Neural cell (in vitro differentiated cells): ENCODE data around the gene DHX38. TPM values are rescaled to one million over a fixed set of nuclear protein-coding genes. Genes with fewer than 3 reads are reported as not detected.

ENCODE experiments used
- H2AFZ ChIP-seq: fragments of 200-600, 300-800 bp; sonication (generic), shearing (Covaris generic); 2 replicates; pipeline ENCODE4 v1.6.0; 2014; ENCODE audit warnings: low read depth, mild to moderate bottlenecking, antibody characterized with exemption, low read length, moderate library complexity
- H3F3A ChIP-seq: fragments of 200-600 bp; shearing (Covaris generic); 2 replicates; pipeline ENCODE4 v1.6.1; 2016; ENCODE audit warnings: mild to moderate bottlenecking, moderate library complexity, mixed read lengths, antibody characterized with exemption, low read length; ENCODE audit not compliant: insufficient read depth, poor library complexity, severe bottlenecking
- H3K27ac ChIP-seq: fragments of 200-600, 300-800 bp; sonication (generic), shearing (Covaris generic); 2 replicates; pipeline ENCODE4 v1.5.1; 2014; ENCODE audit warnings: mild to moderate bottlenecking, low read length, moderate library complexity
- H3K27me3 ChIP-seq: fragments of 300-800, 200-600 bp; sonication (generic), shearing (Covaris generic); 2 replicates; pipeline ENCODE4 v1.6.0; 2014; ENCODE audit warnings: mild to moderate bottlenecking, low read depth, low read length, moderate library complexity; ENCODE audit not compliant: insufficient read depth
- H3K36me3 ChIP-seq: fragments of 300-800, 200-600 bp; sonication (generic), shearing (Covaris generic); 2 replicates; pipeline ENCODE4 v1.5.1; 2014; ENCODE audit warnings: mild to moderate bottlenecking, antibody characterized with exemption, low read length, moderate library complexity; ENCODE audit not compliant: insufficient read depth
- H3K4me2 ChIP-seq: fragments of 300-800, 200-600 bp; sonication (generic), shearing (Covaris generic); 2 replicates; pipeline ENCODE4 v1.6.0; 2014; ENCODE audit warnings: mild to moderate bottlenecking, low read length
- H3K4me3 ChIP-seq: fragments of 300-800, 200-600 bp; sonication (generic), shearing (Covaris generic); 2 replicates; pipeline ENCODE4 v1.5.1; 2014; ENCODE audit warnings: mild to moderate bottlenecking, low read length, moderate library complexity
- H3K79me2 ChIP-seq: fragments of 200-600 bp; shearing (Covaris generic); replicated peaks from 2 replicates; pipeline ENCODE4 v1.6.0; 2014; ENCODE audit warnings: mild to moderate bottlenecking, low read length, moderate library complexity; ENCODE audit not compliant: insufficient read depth
- H3K9ac ChIP-seq: fragments of 300-800, 200-600 bp; sonication (generic), shearing (Covaris generic); 2 replicates; pipeline ENCODE4 v1.6.1; 2016; ENCODE audit warnings: mild to moderate bottlenecking, low read length, mixed read lengths
- H3K9me2 ChIP-seq: fragments of 200-600 bp; shearing (Covaris generic); 2 replicates; pipeline ENCODE4 v1.6.1; 2016; ENCODE audit warnings: mild to moderate bottlenecking, low read length, mixed read lengths; ENCODE audit not compliant: insufficient read depth
- H3K9me3 ChIP-seq: fragments of 200-600, 300-800 bp; sonication (generic), shearing (Covaris generic); 2 replicates; pipeline ENCODE4 v1.6.1; 2016; ENCODE audit warnings: mild to moderate bottlenecking, mixed run types, low read length, moderate library complexity, mixed read lengths
- H4K20me1 ChIP-seq: fragments of 200-600 bp; shearing (Covaris generic); 2 replicates; pipeline ENCODE4 v1.6.1; 2016; ENCODE audit warnings: mild to moderate bottlenecking, mixed run types; ENCODE audit not compliant: insufficient read depth
- EP300 ChIP-seq: fragments of 450-650 bp; conservative IDR thresholded peaks from 2 replicates; pipeline ENCODE4 v1.6.1; 2014; ENCODE audit warnings: antibody characterized with exemption, mild to moderate bottlenecking, moderate library complexity; ENCODE audit not compliant: poor library complexity, severe bottlenecking
- EZH2 ChIP-seq: fragments of 200-600, 300-800 bp; shearing (Covaris generic), sonication (generic); IDR thresholded peaks from 2 replicates; pipeline ENCODE4 v1.6.1; 2014; ENCODE audit warnings: antibody characterized with exemption, low read length, borderline replicate concordance, mild to moderate bottlenecking; ENCODE audit not compliant: insufficient read depth, poor library complexity, severe bottlenecking
- MXI1 ChIP-seq: fragments of 450-650 bp; conservative IDR thresholded peaks from 2 replicates; pipeline ENCODE4 v1.6.1; 2014; ENCODE audit warnings: antibody characterized with exemption, mild to moderate bottlenecking; ENCODE audit not compliant: poor library complexity, severe bottlenecking
- POLR2AphosphoS5 ChIP-seq: IDR thresholded peaks from 2 replicates; pipeline ENCODE4 v1.6.1; 2012
- RAD21 ChIP-seq: fragments of 450-650 bp; conservative IDR thresholded peaks from 2 replicates; pipeline ENCODE4 v1.6.1; 2014; ENCODE audit warnings: antibody characterized with exemption, mild to moderate bottlenecking, moderate library complexity
- SMC3 ChIP-seq: fragments of 450-650 bp; conservative IDR thresholded peaks from 2 replicates; pipeline ENCODE4 v1.6.1; 2014; ENCODE audit warnings: antibody characterized with exemption, mild to moderate bottlenecking, moderate library complexity; ENCODE audit not compliant: poor library complexity
- TAF1 ChIP-seq: IDR thresholded peaks from 2 replicates; pipeline ENCODE4 v1.6.1; 2012; ENCODE audit warnings: low read depth
- polyA plus RNA-seq: library from polyadenylated mRNA; depleted of rRNA; stranded (reverse); fragments of >200 nt; gene quantifications from 2 replicates; pipeline ENCODE4 v1.2.3, GENCODE V29; 2014
- TF ChIP-seq, protein P1 (sequence below): IDR thresholded peaks from 2 replicates; pipeline ENCODE4 v1.6.1; 2012; ENCODE audit warnings: borderline replicate concordance
- TF ChIP-seq, protein P2 (sequence below): fragments of 450-650 bp; IDR thresholded peaks from 2 replicates; pipeline ENCODE4 v1.5.1; 2014; ENCODE audit warnings: antibody characterized with exemption, mild to moderate bottlenecking, moderate library complexity; ENCODE audit not compliant: poor library complexity, severe bottlenecking

DHX38 gene
- polyA plus RNA-seq, 1 donor from 2014 or later = 48.0 TPM

DNA sequence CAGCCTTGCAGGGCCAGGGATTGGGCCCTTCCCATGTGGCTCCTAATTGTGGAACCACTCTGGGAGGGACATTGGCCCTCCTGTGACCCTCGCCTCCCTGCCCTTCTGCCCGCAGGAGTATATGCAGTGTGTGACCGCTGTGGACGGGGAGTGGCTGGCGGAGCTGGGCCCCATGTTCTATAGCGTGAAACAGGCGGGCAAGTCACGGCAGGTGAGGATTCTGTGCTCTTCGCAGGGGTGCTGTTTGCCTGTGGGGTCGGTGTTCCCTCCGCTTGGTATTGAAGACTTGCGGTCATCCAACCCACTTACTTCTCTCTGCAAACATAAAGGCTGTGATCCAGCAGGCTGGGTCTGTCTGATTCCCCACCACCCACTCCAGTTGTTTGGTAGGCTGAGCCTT lies 15.7 kb downstream of the DHX38 start:
- H3K4me3 ChIP-seq = no peak overlapping the region
- no peaks in the 10 kb centered on the region for H3K9me3 ChIP-seq
- no peaks in the 10 kb centered on the region for H4K20me1 ChIP-seq
- no peaks in the 10 kb centered on the region for H3K9me2 ChIP-seq
- H2AFZ ChIP-seq = no peak overlapping the region
- no peak for TF ChIP-seq EZH2
- TF ChIP-seq SMC3 = no peak
- no peak for TF ChIP-seq TAF1
- TF ChIP-seq EP300 = no peak
- no peak for TF ChIP-seq RAD21
- TF ChIP-seq MXI1 = no peak
- TF ChIP-seq, protein P1, sequence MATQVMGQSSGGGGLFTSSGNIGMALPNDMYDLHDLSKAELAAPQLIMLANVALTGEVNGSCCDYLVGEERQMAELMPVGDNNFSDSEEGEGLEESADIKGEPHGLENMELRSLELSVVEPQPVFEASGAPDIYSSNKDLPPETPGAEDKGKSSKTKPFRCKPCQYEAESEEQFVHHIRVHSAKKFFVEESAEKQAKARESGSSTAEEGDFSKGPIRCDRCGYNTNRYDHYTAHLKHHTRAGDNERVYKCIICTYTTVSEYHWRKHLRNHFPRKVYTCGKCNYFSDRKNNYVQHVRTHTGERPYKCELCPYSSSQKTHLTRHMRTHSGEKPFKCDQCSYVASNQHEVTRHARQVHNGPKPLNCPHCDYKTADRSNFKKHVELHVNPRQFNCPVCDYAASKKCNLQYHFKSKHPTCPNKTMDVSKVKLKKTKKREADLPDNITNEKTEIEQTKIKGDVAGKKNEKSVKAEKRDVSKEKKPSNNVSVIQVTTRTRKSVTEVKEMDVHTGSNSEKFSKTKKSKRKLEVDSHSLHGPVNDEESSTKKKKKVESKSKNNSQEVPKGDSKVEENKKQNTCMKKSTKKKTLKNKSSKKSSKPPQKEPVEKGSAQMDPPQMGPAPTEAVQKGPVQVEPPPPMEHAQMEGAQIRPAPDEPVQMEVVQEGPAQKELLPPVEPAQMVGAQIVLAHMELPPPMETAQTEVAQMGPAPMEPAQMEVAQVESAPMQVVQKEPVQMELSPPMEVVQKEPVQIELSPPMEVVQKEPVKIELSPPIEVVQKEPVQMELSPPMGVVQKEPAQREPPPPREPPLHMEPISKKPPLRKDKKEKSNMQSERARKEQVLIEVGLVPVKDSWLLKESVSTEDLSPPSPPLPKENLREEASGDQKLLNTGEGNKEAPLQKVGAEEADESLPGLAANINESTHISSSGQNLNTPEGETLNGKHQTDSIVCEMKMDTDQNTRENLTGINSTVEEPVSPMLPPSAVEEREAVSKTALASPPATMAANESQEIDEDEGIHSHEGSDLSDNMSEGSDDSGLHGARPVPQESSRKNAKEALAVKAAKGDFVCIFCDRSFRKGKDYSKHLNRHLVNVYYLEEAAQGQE = no peak
- TF ChIP-seq, protein P2, sequence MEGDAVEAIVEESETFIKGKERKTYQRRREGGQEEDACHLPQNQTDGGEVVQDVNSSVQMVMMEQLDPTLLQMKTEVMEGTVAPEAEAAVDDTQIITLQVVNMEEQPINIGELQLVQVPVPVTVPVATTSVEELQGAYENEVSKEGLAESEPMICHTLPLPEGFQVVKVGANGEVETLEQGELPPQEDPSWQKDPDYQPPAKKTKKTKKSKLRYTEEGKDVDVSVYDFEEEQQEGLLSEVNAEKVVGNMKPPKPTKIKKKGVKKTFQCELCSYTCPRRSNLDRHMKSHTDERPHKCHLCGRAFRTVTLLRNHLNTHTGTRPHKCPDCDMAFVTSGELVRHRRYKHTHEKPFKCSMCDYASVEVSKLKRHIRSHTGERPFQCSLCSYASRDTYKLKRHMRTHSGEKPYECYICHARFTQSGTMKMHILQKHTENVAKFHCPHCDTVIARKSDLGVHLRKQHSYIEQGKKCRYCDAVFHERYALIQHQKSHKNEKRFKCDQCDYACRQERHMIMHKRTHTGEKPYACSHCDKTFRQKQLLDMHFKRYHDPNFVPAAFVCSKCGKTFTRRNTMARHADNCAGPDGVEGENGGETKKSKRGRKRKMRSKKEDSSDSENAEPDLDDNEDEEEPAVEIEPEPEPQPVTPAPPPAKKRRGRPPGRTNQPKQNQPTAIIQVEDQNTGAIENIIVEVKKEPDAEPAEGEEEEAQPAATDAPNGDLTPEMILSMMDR = no peak
- no peak for TF ChIP-seq POLR2AphosphoS5
- no peaks in the 10 kb centered on the region for H3K79me2 ChIP-seq
- no peak overlapping the region for H3K27ac ChIP-seq
- H3K4me2 ChIP-seq = no peak overlapping the region
- H3K36me3 ChIP-seq = peaks cover 7% of the 10 kb centered on the region
- no peaks in the 10 kb centered on the region for H3F3A ChIP-seq
- H3K9ac ChIP-seq = no peak overlapping the region
- no peaks in the 10 kb centered on the region for H3K27me3 ChIP-seq

GRCh38 chr16:72109966-72110530 lies 16.4 kb downstream of the DHX38 start:
- no peak overlapping the region for H3K4me3 ChIP-seq
- no peaks in the 10 kb centered on the region for H3K79me2 ChIP-seq

More at GRCh38 chr16:72109966-72110530, 16.4 kb downstream of the DHX38 start:
- peaks cover 7% of the 10 kb centered on the region for H3K36me3 ChIP-seq
- H3K4me2 ChIP-seq = no peak overlapping the region
- no peak for TF ChIP-seq TAF1
- no peaks in the 10 kb centered on the region for H3K9me3 ChIP-seq
- H2AFZ ChIP-seq = no peak overlapping the region
- no peaks in the 10 kb centered on the region for H3F3A ChIP-seq
- H3K9me2 ChIP-seq = no peaks in the 10 kb centered on the region
- no peaks in the 10 kb centered on the region for H4K20me1 ChIP-seq
- H3K27me3 ChIP-seq = no peaks in the 10 kb centered on the region
- no peak overlapping the region for H3K27ac ChIP-seq
- no peak overlapping the region for H3K9ac ChIP-seq
